DOHH2 (cell line): Measurements from ENCODE around the gene CLIP2.

Experiments used
- H3F3A ChIP-seq: fragments of 200-600 bp; sonication (generic), shearing (Covaris generic); 2 replicates; pipeline ENCODE4 v1.6.0; 2016; ENCODE audit warnings: antibody characterized with exemption, mild to moderate bottlenecking; ENCODE audit not compliant: control insufficient read depth, insufficient read depth
- H3K27ac ChIP-seq: fragments of 200-600 bp; sonication (generic); 2 replicates; pipeline ENCODE4 v1.5.1; 2014; ENCODE audit warnings: low read depth, mild to moderate bottlenecking, low read length, moderate library complexity
- H3K27me3 ChIP-seq: fragments of 200-600 bp; sonication (generic); 2 replicates; pipeline ENCODE4 v1.6.1; 2014; ENCODE audit warnings: mild to moderate bottlenecking, low read length, mixed read lengths; ENCODE audit not compliant: control insufficient read depth
- H3K36me3 ChIP-seq: fragments of 200-600 bp; sonication (generic); 2 replicates; pipeline ENCODE4 v1.6.1; 2014; ENCODE audit warnings: mild to moderate bottlenecking, low read length, moderate library complexity, mixed read lengths; ENCODE audit not compliant: control insufficient read depth
- H3K4me1 ChIP-seq: fragments of 200-600 bp; sonication (generic); 2 replicates; pipeline ENCODE4 v1.6.1; 2014; ENCODE audit warnings: mild to moderate bottlenecking, low read length, mixed read lengths; ENCODE audit not compliant: control insufficient read depth
- H3K4me2 ChIP-seq: fragments of 200-600 bp; sonication (generic); 2 replicates; pipeline ENCODE4 v1.6.0; 2014; ENCODE audit warnings: mild to moderate bottlenecking, low read length, moderate library complexity
- H3K4me3 ChIP-seq: fragments of 200-600 bp; sonication (generic); 2 replicates; pipeline ENCODE4 v1.5.1; 2014; ENCODE audit warnings: mild to moderate bottlenecking, low read length, mixed read lengths
- H3K79me2 ChIP-seq: fragments of 200-600 bp; sonication (generic); 2 replicates; pipeline ENCODE4 v1.6.1; 2014; ENCODE audit warnings: mild to moderate bottlenecking, low read length, mixed read lengths; ENCODE audit not compliant: control insufficient read depth
- H3K9me2 ChIP-seq: fragments of 200-600 bp; sonication (generic); replicated peaks from 2 replicates; pipeline ENCODE4 v1.6.1; 2014; ENCODE audit warnings: mild to moderate bottlenecking, low read length, mixed read lengths; ENCODE audit not compliant: control insufficient read depth
- H3K9me3 ChIP-seq: fragments of 200-600 bp; sonication (generic); 2 replicates; pipeline ENCODE4 v1.6.1; 2014; ENCODE audit warnings: antibody characterized with exemption, low read length, mixed read lengths; ENCODE audit not compliant: control insufficient read depth, insufficient read depth
- H4K20me1 ChIP-seq: fragments of 200-600 bp; sonication (generic); 2 replicates; pipeline ENCODE4 v1.6.0; 2014; ENCODE audit warnings: low read depth, mild to moderate bottlenecking, antibody characterized with exemption, low read length, moderate library complexity; ENCODE audit not compliant: control insufficient read depth, insufficient read depth
- CTCF ChIP-seq: fragments of 200-600 bp; sonication (generic); IDR thresholded peaks from one replicate; pipeline ENCODE4 v1.5.1; 2014; ENCODE audit warnings: antibody characterized with exemption, mild to moderate bottlenecking, low read depth, low read length; ENCODE audit not compliant: poor library complexity, severe bottlenecking
- EZH2phosphoT487 ChIP-seq: fragments of 200-600 bp; sonication (generic); IDR thresholded peaks from 2 replicates; pipeline ENCODE4 v1.6.1; 2017; ENCODE audit warnings: borderline replicate concordance, mild to moderate bottlenecking, antibody characterized with exemption, low read length, moderate library complexity, mixed read lengths

The CLIP2 gene

GRCh38 chr7:74395745-74396311 is 106.6 kb downstream of the CLIP2 start:
- Histone ChIP-seq H3K9me3 (no peaks in the 10 kb centered on the region), H3F3A (peaks cover 4% of the 10 kb centered on the region), H3K4me3 (no peak overlapping the region), H3K4me2 (no peak overlapping the region), H3K27me3 (no peaks in the 10 kb centered on the region), H4K20me1 (no peaks in the 10 kb centered on the region), H3K36me3 (no peaks in the 10 kb centered on the region), H3K4me1 (peaks cover 8% of the 10 kb centered on the region; the same call in 1 of the 2 replicates), H3K27ac (no peak overlapping the region), H3K79me2 (no peaks in the 10 kb centered on the region), H3K9me2 (no peaks in the 10 kb centered on the region)
- TF ChIP-seq EZH2phosphoT487 (no peak), CTCF (no peak)

- TF ChIP-seq EZH2phosphoT487 (no peak), CTCF (no peak)
- Histone ChIP-seq H3K27me3 (no peaks in the 10 kb centered on the region), H3K4me1 (peaks cover 14% of the 10 kb centered on the region; the same call in 1 of the 2 replicates), H3K9me2 (no peaks in the 10 kb centered on the region), H3K79me2 (no peaks in the 10 kb centered on the region), H3K9me3 (no peaks in the 10 kb centered on the region), H3F3A (no peaks in the 10 kb centered on the region), H3K4me2 (no peak overlapping the region), H3K4me3 (no peak overlapping the region), H4K20me1 (no peaks in the 10 kb centered on the region), H3K27ac (no peak overlapping the region), H3K36me3 (0 out of 2 replicates have a peak, but pooled peaks cover 4% of the 10 kb centered on the region)
Measured at GRCh38 chr7:74396993-74397392, 107.8 kb downstream of the CLIP2 start.

- Histone ChIP-seq H3K4me3 (no peak overlapping the region), H3K4me1 (peaks cover 13% of the 10 kb centered on the region; the same call in 1 of the 2 replicates), H3K27me3 (no peaks in the 10 kb centered on the region), H3K9me2 (no peaks in the 10 kb centered on the region), H3K36me3 (0 out of 2 replicates have a peak, but pooled peaks cover 4% of the 10 kb centered on the region), H3K79me2 (no peaks in the 10 kb centered on the region), H3K9me3 (no peaks in the 10 kb centered on the region), H3K4me2 (no peak overlapping the region), H3F3A (no peaks in the 10 kb centered on the region), H3K27ac (no peak overlapping the region), H4K20me1 (no peaks in the 10 kb centered on the region)
- TF ChIP-seq CTCF (no peak), EZH2phosphoT487 (no peak)
Measured at GRCh38 chr7:74398426-74398825, 109.2 kb downstream of the CLIP2 start.
